ENCODE data around the gene UNC5A.

- TF ChIP-seq HDGF (IDR thresholded peaks at IDR 0.05; ENCODE audit: borderline replicate concordance) (no peak), ARNT (IDR thresholded peaks at IDR 0.05) (no peak), SP1 (IDR thresholded peaks at IDR 0.05) (no peak), SUZ12 (IDR thresholded peaks at IDR 0.05) (no peak), BHLHE40 (IDR thresholded peaks at IDR 0.05; ENCODE audit: borderline replicate concordance) (no peak), TARDBP (IDR thresholded peaks at IDR 0.05) (no peak), ELF4 (IDR thresholded peaks at IDR 0.05) (no peak), PKNOX1 (IDR thresholded peaks at IDR 0.05) (no peak)
These were observed 73.6 kb downstream of the UNC5A start for GRCh38 chr5:176883700-176884570.

Measured in HEK293T (cell line).